ENCODE results near the gene ESYT1.

The ESYT1 gene

GRCh38 chr12:56188778-56189098 lies 60.7 kb downstream of the ESYT1 start:
- no peak for DNase-seq (ENCODE audit: low spot score)

DNA sequence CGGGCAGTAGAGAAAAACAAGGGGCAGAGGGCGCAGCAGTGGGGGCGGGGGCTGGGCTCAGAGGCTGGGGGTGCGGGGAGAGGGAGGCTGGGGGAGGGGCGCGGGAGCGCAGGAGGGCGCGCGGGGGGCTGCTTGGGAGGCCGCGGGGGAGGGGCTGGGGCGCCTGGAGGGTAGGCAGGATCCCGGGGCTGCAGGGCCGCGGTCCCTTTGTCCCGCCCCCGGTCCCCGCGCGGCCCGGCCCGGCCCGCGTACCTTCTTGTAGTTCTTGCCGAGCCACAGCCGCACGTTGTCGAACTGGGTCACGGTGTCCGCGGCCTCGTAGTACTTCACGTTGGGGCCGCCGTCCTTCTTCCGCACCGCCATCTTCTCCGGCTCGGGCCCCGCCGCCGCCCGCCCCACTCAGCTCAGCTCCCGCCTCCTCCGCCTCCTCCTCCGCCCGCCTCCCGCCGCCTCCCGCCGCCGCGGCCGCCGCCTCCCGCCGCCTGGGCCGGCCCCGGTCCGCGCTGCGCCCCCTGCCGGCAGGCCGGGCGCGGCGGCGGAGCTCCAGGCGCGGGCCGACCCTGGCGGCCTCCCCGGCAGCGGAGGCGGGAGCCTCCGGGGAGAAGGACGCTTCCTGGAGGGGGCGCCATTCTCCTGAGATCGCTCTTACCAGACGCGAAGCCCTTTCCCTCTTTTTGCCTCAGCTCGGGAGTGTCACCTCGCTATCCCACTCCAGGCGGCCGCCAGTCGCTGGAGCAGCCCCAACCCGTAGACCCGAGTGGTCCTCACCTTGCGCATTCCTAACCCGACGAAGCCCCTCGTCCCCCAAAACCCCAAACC lies 61.2 kb downstream of the ESYT1 start, which contains the start of gene SMARCC2:
TSS of gene SMARCC2 (minus strand) at position 385 of the 819 bp plus-strand sequence. CDS start at position 363, 22 bp downstream.
- peak; percentile 94 for DNase-seq (ENCODE audit: low spot score)

GRCh38 chr12:56189918-56190694 lies 62.0 kb downstream of the ESYT1 start:
- DNase-seq (ENCODE audit: low spot score) = peak; percentile 86

DNA sequence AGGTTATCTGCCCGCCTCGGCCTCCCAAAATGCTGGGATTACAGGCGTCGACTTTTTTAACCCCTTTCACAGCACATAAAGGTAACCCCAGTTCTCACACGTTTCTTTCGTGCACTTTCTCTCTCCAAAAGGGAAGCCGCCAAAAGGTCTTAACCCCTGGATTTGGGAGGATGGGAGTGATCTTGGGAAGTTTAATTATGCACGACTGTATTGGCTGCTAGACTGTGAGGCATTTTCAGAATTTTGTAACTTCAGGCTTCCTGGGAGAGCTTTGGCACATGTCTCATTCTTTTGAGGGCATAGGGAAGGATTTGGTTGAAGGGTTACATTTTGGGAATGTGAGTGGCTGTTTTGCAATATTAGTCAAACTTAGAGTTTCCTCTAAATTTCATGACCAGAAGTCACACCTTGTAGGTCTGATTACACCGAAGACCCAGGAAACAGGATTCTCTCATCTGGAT lies 62.7 kb downstream of the ESYT1 start:
- DNase-seq (ENCODE audit: low spot score) = no peak

- DNase-seq (ENCODE audit: low spot score) = no peak
These were observed 64.5 kb downstream of the ESYT1 start for GRCh38 chr12:56192582-56192981.

GRCh38 chr12:56193025-56193578 lies 65.0 kb downstream of the ESYT1 start:
- DNase-seq (ENCODE audit: low spot score) = peak; percentile 86

Measured in SW480 (cell line).